HEK293 (cell line): Measurements from ENCODE around the gene BTBD7.
A peak's percentile ranks its signal among the peaks of the same experiment; 100 is the strongest.

ENCODE experiments used
- CTCF ChIA-PET: fragments of 350-600 bp; formaldehyde crosslinking; extraction: SDS; loops from one replicate; lab custom pipeline; 2021; ENCODE audit warnings: antibody characterized with exemption; lab: Yijun Ruan, JAX
- POLR2A ChIA-PET: fragments of 300-600 bp; formaldehyde crosslinking; extraction: SDS; loops from one replicate; lab custom pipeline; 2020; ENCODE audit warnings: antibody characterized with exemption, inconsistent platforms; lab: Yijun Ruan, JAX
- H3K27ac ChIP-seq: fragments of 200-500 bp; sonication (Bioruptor generic); 2 replicates; pipeline ENCODE4 v1.5.1; 2014; ENCODE audit warnings: low read depth, low read length, control low read depth, inconsistent platforms; ENCODE audit errors: extremely low read depth
- H3K36me3 ChIP-seq, 2 experiments: fragments of 200-500 bp in 1 of 2; sonication (Bioruptor generic) in 1 of 2; 1 replicate in 1 of 2; 2 replicates in 1 of 2; pipeline ENCODE4 v1.5.1; 2014 to 2017; ENCODE audit warnings: inconsistent platforms in 2 of 2, low read length in 2 of 2; ENCODE audit not compliant: control insufficient read depth in 2 of 2, insufficient read depth in 1 of 2
- H3K4me1 ChIP-seq: fragments of 200-500 bp; sonication (Bioruptor generic); 2 replicates; pipeline ENCODE4 v1.5.1; 2014; ENCODE audit warnings: mild to moderate bottlenecking, low read length, inconsistent platforms; ENCODE audit not compliant: control insufficient read depth, insufficient read depth
- H3K4me3 ChIP-seq: 2 replicates; pipeline ENCODE4 v1.5.1; 2011; ENCODE audit warnings: low read depth, mild to moderate bottlenecking, control low read depth, low read length, moderate library complexity
- H3K9me3 ChIP-seq: fragments of 200-500 bp; sonication (Bioruptor generic); 2 replicates; pipeline ENCODE4 v1.5.1; 2014; ENCODE audit warnings: low read depth, low read length, inconsistent platforms; ENCODE audit not compliant: control insufficient read depth, insufficient read depth
- EGR2 ChIP-seq: fragments of 450-650 bp; formaldehyde crosslinking; IDR thresholded peaks from 2 replicates; pipeline ENCODE4 v1.5.1; 2016; ENCODE audit warnings: low read depth, missing biosample characterization, missing genetic modification characterization
- FEZF1 ChIP-seq: fragments of 450-650 bp; formaldehyde crosslinking; IDR thresholded peaks from 2 replicates; pipeline ENCODE4 v1.5.1; 2016; ENCODE audit warnings: missing biosample characterization, missing genetic modification characterization
- HOXD13 ChIP-seq: sonication (generic); formaldehyde crosslinking; IDR thresholded peaks from 2 replicates; pipeline ENCODE4 v1.8.0; 2022; ENCODE audit warnings: missing genetic modification reagents, borderline replicate concordance
- IKZF3 ChIP-seq: fragments of 450-650 bp; IDR thresholded peaks from 2 replicates; pipeline ENCODE4 v1.5.0; 2018; ENCODE audit warnings: missing biosample characterization, mild to moderate bottlenecking, missing genetic modification characterization, moderate library complexity
- KLF7 ChIP-seq: fragments of 450-650 bp; formaldehyde crosslinking; IDR thresholded peaks from 2 replicates; pipeline ENCODE4 v1.5.1; 2016; ENCODE audit warnings: missing biosample characterization, missing genetic modification characterization, borderline replicate concordance
- OSR2 ChIP-seq: fragments of 450-650 bp; formaldehyde crosslinking; IDR thresholded peaks from 2 replicates; pipeline ENCODE4 v1.5.1; 2016; ENCODE audit warnings: missing biosample characterization, missing genetic modification characterization
- SP7 ChIP-seq: fragments of 450-650 bp; formaldehyde crosslinking; IDR thresholded peaks from 2 replicates; pipeline ENCODE4 v1.5.1; 2016; ENCODE audit warnings: missing biosample characterization, missing genetic modification characterization
- ZBTB17 ChIP-seq: fragments of 450-650 bp; formaldehyde crosslinking; IDR thresholded peaks from 2 replicates; pipeline ENCODE4 v1.5.1; 2016; ENCODE audit warnings: missing biosample characterization, missing genetic modification characterization
- ZNF223 ChIP-seq: fragments of 450-650 bp; formaldehyde crosslinking; IDR thresholded peaks from 2 replicates; pipeline ENCODE4 v1.5.1; 2016; ENCODE audit warnings: missing biosample characterization, missing genetic modification characterization
- ZNF24 ChIP-seq: fragments of 450-650 bp; formaldehyde crosslinking; IDR thresholded peaks from 2 replicates; pipeline ENCODE4 v1.5.1; 2016; ENCODE audit warnings: missing biosample characterization, missing genetic modification characterization
- ZNF501 ChIP-seq: fragments of 450-650 bp; formaldehyde crosslinking; IDR thresholded peaks from 2 replicates; pipeline ENCODE4 v1.5.1; 2016; ENCODE audit warnings: missing biosample characterization, missing genetic modification characterization
- ZNF600 ChIP-seq: fragments of 450-650 bp; formaldehyde crosslinking; IDR thresholded peaks from 2 replicates; pipeline ENCODE4 v1.5.1; 2016; ENCODE audit warnings: missing biosample characterization, missing genetic modification characterization
- ZNF624 ChIP-seq: fragments of 450-650 bp; formaldehyde crosslinking; IDR thresholded peaks from 2 replicates; pipeline ENCODE4 v1.5.1; 2017; ENCODE audit warnings: missing biosample characterization, missing genetic modification characterization
- ZNF777 ChIP-seq: fragments of 450-650 bp; formaldehyde crosslinking; IDR thresholded peaks from 2 replicates; pipeline ENCODE4 v1.5.1; 2017; ENCODE audit warnings: missing biosample characterization, missing genetic modification characterization, borderline replicate concordance
- TF ChIP-seq, protein P1 (sequence below): fragments of 450-650 bp; formaldehyde crosslinking; IDR thresholded peaks from 2 replicates; pipeline ENCODE4 v1.5.1; 2017; ENCODE audit warnings: missing biosample characterization, missing genetic modification characterization
- TF ChIP-seq, protein P2 (sequence below): fragments of 450-650 bp; formaldehyde crosslinking; conservative IDR thresholded peaks from 2 replicates; pipeline ENCODE4 v1.5.1; 2016; ENCODE audit warnings: low read depth, missing biosample characterization, missing genetic modification characterization
- TF ChIP-seq, protein P3 (sequence below): fragments of 450-650 bp; formaldehyde crosslinking; IDR thresholded peaks from 2 replicates; pipeline ENCODE4 v1.5.1; 2016; ENCODE audit warnings: missing biosample characterization, missing genetic modification characterization
- TF ChIP-seq, protein P4 (sequence below): fragments of 450-650 bp; formaldehyde crosslinking; IDR thresholded peaks from 2 replicates; pipeline ENCODE4 v1.5.1; 2016; ENCODE audit warnings: missing biosample characterization, missing genetic modification characterization

The BTBD7 gene

DNA sequence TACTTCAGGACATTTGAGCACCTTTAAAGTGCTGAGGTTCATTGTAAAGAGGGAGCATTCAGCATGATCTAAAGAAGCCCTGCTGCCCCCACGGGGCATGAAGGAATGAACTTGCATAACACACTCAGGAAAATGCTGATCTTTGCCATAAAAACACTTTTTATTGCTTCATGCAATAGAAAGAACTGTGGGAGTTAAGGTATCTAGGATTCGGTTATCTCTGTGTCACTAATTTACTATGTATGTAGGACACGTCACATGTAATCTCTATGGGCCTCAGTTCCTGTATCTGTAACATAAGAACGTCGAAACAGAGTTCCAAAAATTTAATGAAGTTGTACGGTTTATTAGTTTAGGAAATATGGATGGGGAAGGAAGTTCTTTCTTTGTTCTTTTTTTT lies 33.0 kb downstream of the BTBD7 start:
- H3K27ac ChIP-seq, result no peak overlapping the region
- no peaks in the 10 kb centered on the region for H3K36me3 ChIP-seq
- H3K4me3 ChIP-seq, result no peak overlapping the region
- no peak for TF ChIP-seq EGR2
- peak; percentile 46 for TF ChIP-seq ZBTB17 (tag by site-specific recombination)
- TF ChIP-seq ZNF600 (tag by site-specific recombination), result peak; percentile 46; the same call in 1 of the 2 replicates
- TF ChIP-seq, protein P1, sequence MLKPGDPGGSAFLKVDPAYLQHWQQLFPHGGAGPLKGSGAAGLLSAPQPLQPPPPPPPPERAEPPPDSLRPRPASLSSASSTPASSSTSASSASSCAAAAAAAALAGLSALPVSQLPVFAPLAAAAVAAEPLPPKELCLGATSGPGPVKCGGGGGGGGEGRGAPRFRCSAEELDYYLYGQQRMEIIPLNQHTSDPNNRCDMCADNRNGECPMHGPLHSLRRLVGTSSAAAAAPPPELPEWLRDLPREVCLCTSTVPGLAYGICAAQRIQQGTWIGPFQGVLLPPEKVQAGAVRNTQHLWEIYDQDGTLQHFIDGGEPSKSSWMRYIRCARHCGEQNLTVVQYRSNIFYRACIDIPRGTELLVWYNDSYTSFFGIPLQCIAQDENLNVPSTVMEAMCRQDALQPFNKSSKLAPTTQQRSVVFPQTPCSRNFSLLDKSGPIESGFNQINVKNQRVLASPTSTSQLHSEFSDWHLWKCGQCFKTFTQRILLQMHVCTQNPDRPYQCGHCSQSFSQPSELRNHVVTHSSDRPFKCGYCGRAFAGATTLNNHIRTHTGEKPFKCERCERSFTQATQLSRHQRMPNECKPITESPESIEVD (tag by site-specific recombination), result peak; percentile 65
- TF ChIP-seq IKZF3 (tag by site-specific recombination), result 0 out of 2 replicates have a peak, but pooled peaks have one; percentile 12
- CTCF ChIA-PET, result no interaction called here
- POLR2A ChIA-PET, result interaction anchor here (1.1 kb wide), 1 partner anchor 18 kb away, joined by 3 read pairs; no protein-coding TSS in a partner anchor
- H3K4me1 ChIP-seq, result peaks cover 24% of the 10 kb centered on the region
- no peaks in the 10 kb centered on the region for H3K9me3 ChIP-seq

DNA sequence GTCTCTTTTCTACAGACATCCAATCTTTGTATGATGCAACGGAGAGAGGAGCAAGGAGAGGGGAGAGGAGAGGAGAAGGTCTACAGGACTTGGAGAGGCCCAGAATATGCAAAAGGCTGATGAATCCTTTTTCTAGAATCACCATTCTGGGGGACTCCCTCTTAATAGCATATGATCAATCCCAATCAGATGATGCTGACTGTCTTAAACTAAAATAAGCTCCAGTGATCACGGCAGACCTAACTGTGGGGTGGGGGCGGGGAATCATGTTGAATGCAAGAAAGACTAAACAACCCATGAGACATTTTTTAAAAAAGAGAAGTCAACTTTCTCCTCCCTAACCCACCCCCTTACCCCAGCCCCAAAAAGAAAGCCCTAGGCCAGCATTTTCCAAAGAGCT lies 33.4 kb downstream of the BTBD7 start:
- POLR2A ChIA-PET, result interaction anchor here (1.1 kb wide), 1 partner anchor 18 kb away, joined by 3 read pairs; no protein-coding TSS in a partner anchor
- CTCF ChIA-PET, result no interaction called here

DNA sequence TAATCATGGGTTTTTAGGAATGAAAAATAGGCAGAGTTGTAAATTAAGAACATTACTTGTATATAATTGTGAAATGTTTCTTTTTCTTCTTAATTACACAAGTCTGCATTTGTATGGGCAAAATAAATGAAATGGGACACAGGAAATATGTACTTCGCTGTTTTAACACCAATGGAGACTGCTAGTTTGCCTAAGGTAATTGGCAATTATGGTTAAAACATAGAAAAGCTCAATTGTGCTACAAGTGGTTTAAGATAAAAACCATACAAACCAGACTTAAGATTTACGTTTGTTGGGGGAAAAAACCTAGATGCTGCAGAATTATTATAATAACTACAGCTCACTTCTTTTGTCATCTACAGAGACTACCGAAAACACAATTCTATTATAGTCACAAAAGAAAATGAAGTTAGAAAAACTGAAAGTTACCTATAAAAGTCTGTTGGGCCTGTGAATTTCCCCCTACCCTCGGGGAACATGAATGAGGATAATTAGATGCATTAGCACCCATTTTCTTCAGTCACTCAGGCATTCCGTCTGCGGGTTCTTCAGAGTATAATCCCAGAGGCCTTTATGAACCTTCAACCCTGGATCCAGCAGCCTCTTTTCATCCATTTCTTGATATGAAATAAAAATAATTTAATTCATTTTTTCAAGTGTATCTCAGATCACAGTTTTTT lies 37.2 kb downstream of the BTBD7 start:
- H3K4me1 ChIP-seq, result peaks cover 17% of the 10 kb centered on the region
- H3K9me3 ChIP-seq, result no peaks in the 10 kb centered on the region
- no peak overlapping the region for H3K27ac ChIP-seq
- no peak overlapping the region for H3K4me3 ChIP-seq
- ChIA-PET POLR2A (no interaction called here), CTCF (no interaction called here)
- H3K36me3 ChIP-seq, result peaks cover 0 to 7% of the 10 kb centered on the region in 2 experiments; a peak in 2 of 3 replicates
- TF ChIP-seq, protein P2, sequence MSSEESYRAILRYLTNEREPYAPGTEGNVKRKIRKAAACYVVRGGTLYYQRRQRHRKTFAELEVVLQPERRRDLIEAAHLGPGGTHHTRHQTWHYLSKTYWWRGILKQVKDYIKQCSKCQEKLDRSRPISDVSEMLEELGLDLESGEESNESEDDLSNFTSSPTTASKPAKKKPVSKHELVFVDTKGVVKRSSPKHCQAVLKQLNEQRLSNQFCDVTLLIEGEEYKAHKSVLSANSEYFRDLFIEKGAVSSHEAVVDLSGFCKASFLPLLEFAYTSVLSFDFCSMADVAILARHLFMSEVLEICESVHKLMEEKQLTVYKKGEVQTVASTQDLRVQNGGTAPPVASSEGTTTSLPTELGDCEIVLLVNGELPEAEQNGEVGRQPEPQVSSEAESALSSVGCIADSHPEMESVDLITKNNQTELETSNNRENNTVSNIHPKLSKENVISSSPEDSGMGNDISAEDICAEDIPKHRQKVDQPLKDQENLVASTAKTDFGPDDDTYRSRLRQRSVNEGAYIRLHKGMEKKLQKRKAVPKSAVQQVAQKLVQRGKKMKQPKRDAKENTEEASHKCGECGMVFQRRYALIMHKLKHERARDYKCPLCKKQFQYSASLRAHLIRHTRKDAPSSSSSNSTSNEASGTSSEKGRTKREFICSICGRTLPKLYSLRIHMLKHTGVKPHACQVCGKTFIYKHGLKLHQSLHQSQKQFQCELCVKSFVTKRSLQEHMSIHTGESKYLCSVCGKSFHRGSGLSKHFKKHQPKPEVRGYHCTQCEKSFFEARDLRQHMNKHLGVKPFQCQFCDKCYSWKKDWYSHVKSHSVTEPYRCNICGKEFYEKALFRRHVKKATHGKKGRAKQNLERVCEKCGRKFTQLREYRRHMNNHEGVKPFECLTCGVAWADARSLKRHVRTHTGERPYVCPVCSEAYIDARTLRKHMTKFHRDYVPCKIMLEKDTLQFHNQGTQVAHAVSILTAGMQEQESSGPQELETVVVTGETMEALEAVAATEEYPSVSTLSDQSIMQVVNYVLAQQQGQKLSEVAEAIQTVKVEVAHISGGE (tag by site-specific recombination), result no peak
- TF ChIP-seq SP7 (no peak), ZNF777 (tag by site-specific recombination) (no peak), ZNF501 (tag by site-specific recombination) (no peak), ZNF624 (no peak), FEZF1 (tag by site-specific recombination) (no peak), ZNF223 (tag by site-specific recombination) (no peak), KLF7 (tag by site-specific recombination) (no peak), HOXD13 (CRISPR knock-in tag) (no peak)
- TF ChIP-seq, protein P3, sequence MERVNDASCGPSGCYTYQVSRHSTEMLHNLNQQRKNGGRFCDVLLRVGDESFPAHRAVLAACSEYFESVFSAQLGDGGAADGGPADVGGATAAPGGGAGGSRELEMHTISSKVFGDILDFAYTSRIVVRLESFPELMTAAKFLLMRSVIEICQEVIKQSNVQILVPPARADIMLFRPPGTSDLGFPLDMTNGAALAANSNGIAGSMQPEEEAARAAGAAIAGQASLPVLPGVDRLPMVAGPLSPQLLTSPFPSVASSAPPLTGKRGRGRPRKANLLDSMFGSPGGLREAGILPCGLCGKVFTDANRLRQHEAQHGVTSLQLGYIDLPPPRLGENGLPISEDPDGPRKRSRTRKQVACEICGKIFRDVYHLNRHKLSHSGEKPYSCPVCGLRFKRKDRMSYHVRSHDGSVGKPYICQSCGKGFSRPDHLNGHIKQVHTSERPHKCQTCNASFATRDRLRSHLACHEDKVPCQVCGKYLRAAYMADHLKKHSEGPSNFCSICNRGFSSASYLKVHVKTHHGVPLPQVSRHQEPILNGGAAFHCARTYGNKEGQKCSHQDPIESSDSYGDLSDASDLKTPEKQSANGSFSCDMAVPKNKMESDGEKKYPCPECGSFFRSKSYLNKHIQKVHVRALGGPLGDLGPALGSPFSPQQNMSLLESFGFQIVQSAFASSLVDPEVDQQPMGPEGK (tag by site-specific recombination), result no peak
- TF ChIP-seq, protein P1 (tag by site-specific recombination), result peak; percentile 86
- TF ChIP-seq, protein P4, sequence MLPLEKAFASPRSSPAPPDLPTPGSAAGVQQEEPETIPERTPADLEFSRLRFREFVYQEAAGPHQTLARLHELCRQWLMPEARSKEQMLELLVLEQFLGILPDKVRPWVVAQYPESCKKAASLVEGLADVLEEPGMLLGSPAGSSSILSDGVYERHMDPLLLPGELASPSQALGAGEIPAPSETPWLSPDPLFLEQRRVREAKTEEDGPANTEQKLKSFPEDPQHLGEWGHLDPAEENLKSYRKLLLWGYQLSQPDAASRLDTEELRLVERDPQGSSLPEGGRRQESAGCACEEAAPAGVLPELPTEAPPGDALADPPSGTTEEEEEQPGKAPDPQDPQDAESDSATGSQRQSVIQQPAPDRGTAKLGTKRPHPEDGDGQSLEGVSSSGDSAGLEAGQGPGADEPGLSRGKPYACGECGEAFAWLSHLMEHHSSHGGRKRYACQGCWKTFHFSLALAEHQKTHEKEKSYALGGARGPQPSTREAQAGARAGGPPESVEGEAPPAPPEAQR (tag by site-specific recombination), result no peak

More for the DNA sequence above, 33.4 kb downstream of the BTBD7 start:
- no peak overlapping the region for H3K4me3 ChIP-seq
- TF ChIP-seq OSR2, result no peak
- TF ChIP-seq ZBTB17 (tag by site-specific recombination), result peak; percentile 22; the same call in 1 of the 2 replicates
- TF ChIP-seq ZNF24 (tag by site-specific recombination), result no peak
- no peak overlapping the region for H3K27ac ChIP-seq
- peaks cover 0 to 2% of the 10 kb centered on the region in 2 experiments; a peak in 1 of 3 replicates for H3K36me3 ChIP-seq
- peaks cover 24% of the 10 kb centered on the region for H3K4me1 ChIP-seq
- H3K9me3 ChIP-seq, result no peaks in the 10 kb centered on the region
